ENCODE data around the gene TPM2. TPM values are rescaled to one million over a fixed set of nuclear protein-coding genes. Genes with fewer than 3 reads are reported as not detected.
A peak's percentile ranks its signal among the peaks of the same experiment; 100 is the strongest.

TPM2 gene
- total and polyA plus RNA-seq, 9 of the 15 experiments (the other 6 are each of a cell fraction or from before 2014, with no cell fraction given), result 0.28 to 16.1 (median 4.5) TPM

DNA sequence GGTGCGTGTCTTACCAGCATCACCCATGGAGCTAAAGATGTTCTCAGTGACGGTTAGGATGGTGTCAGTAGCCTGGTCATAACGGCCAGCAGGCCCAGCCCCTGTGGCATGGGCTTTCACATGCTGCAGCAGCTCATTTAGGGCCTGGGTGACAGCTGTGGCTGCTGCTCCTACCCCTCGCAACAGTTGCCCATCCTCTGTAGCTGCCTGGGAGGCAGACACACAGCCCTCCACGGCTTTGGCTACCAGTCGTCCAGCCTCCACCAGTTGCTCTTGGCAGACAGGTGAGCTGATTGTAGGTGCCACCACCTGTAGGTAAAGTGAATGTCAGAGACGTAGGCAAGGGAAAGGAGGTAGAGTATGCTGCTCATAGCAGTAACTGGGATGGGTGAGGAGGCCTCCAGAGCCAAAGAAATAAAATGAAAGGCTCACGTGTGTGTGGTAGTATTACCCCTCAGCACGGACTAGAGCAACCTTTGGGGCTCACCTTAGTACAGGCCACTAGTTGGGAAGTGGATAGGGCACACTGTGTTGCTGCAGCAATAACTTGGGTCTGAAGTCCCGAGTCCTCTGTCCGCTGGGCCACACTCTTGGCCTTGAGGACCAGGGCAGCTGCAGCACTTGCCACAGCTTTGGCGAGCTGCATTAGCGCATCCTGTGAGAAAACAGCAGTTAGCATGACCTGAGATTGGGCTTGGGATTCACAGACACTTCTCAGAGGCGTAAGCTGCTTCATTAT, 27.6 kb upstream of the TPM2 start:
- TF ChIP-seq RBFOX2 (IDR thresholded peaks at IDR 0.05; ENCODE audit: low read depth, low read length) (0 out of 2 replicates have a peak, but pooled peaks have one; percentile 26), CEBPG (CRISPR knock-in tag; IDR thresholded peaks at IDR 0.05) (no peak), CEBPG (tag; conservative IDR thresholded peaks at IDR 0.05 in 1 of 2, IDR thresholded peaks at IDR 0.05 in 1 of 2) (no peak)
- POLR2A ChIA-PET, result interaction anchor here (0.6 to 2.8 kb wide), 9 partner anchors 10 to 119 kb away, joined by 3 to 18 read pairs (median 3); partner anchors contain the start of gene TLN1
- 86% methylated on average over 9 of the region's 14 CpGs for WGBS (ENCODE audit: insufficient coverage, low coverage, missing lambda C conversion rate)
- intact Hi-C loops (cut with micrococcal nuclease), result no loop called here
- Histone ChIP-seq H3K9me3 (replicated peaks; ENCODE audit: control insufficient read depth, insufficient read depth, low read depth, low read length) (no peaks in the 10 kb centered on the region), H3K9ac (ENCODE audit: insufficient read depth in 1 of 2, low read depth in 2 of 2, low read length in 2 of 2) (no peak overlapping the region), H3K4me1 (replicated peaks in 1 of 2; ENCODE audit: control insufficient read depth in 2 of 2, insufficient read depth in 2 of 2, low read length in 2 of 2) (no peaks in the 10 kb centered on the region), H3K4me3 (no peak overlapping the region), H3K27me3 (ENCODE audit: control insufficient read depth in 2 of 2, insufficient read depth in 2 of 2, low read length in 2 of 2) (no peaks in the 10 kb centered on the region), H3K9me1 (ENCODE audit: control insufficient read depth, insufficient read depth, low read length) (no peaks in the 10 kb centered on the region), H3K36me3 (ENCODE audit: control insufficient read depth, insufficient read depth, low read length) (peaks cover 98% of the 10 kb centered on the region), H3K27ac (ENCODE audit: extremely low read depth, low read depth, low read length) (no peak overlapping the region), H2AFZ (ENCODE audit: low read depth, low read length) (no peak overlapping the region), H4K20me1 (replicated peaks; ENCODE audit: control insufficient read depth, insufficient read depth, low read length) (no peaks in the 10 kb centered on the region), H3K79me2 (ENCODE audit: control insufficient read depth, insufficient read depth, low read length) (no peaks in the 10 kb centered on the region), H3K4me2 (ENCODE audit: insufficient read depth, low read length) (no peak overlapping the region)
- BruUV-seq (replicated peaks), result no TSS peak
- FAIRE-seq (no peak), ATAC-seq (no peak), DNase-seq (ENCODE audit: extremely low read depth in 1 of 4, low spot score in 3 of 4) (no peak)
- in situ Hi-C loops (cut with MboI), result no loop called here
- CTCF ChIA-PET (ENCODE audit: low intra/inter-chr PET ratio), result no interaction called here

DNA sequence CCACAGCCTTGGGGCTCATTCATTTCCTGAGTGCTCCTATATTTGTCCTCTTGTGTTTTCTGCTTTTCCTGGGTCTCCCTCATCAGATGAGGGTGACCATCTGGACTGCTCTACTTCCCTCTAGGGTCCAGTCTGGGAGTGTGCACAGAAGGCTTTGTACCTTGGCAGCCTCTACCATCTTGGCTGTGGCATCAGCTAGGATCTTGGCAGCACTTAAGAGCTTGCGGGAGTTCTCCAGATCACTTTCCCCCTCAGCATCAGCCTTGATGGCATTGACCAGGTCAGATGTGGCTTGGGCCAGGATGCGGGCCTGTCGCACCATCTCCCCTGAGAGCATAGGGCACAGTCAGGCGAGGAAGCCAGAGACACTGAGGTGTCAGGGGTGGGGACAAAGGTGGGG, 26.5 kb upstream of the TPM2 start:
- no TSS peak for BruUV-seq (replicated peaks)
- H3K9ac ChIP-seq (ENCODE audit: insufficient read depth in 1 of 2, low read depth in 2 of 2, low read length in 2 of 2), result peak overlapping the region in 1 of 2 experiments; percentile 35; a peak in 1 of 4 replicates
- in situ Hi-C loops (cut with MboI), result no loop called here
- intact Hi-C loops (cut with micrococcal nuclease), result no loop called here
- no peak overlapping the region for H2AFZ ChIP-seq (ENCODE audit: low read depth, low read length)
- no peak overlapping the region for H3K4me3 ChIP-seq
- H3K9me3 ChIP-seq (replicated peaks; ENCODE audit: control insufficient read depth, insufficient read depth, low read depth, low read length), result no peaks in the 10 kb centered on the region
- TF ChIP-seq ZNF143 (CRISPR knock-in tag; IDR thresholded peaks at IDR 0.05) (no peak), SUPT5H (IDR thresholded peaks at IDR 0.05) (0 out of 2 replicates have a peak, but pooled peaks have one; percentile 33), POLR2B (IDR thresholded peaks at IDR 0.05; ENCODE audit: low read depth, partially characterized antibody) (peak; percentile 24)
- ATAC-seq (peak; percentile 35; the same call in 1 of the 3 replicates), FAIRE-seq (no peak), DNase-seq (ENCODE audit: extremely low read depth in 1 of 4, low spot score in 3 of 4) (no peak)
- H3K9me1 ChIP-seq (ENCODE audit: control insufficient read depth, insufficient read depth, low read length), result no peaks in the 10 kb centered on the region
- no peaks in the 10 kb centered on the region for H3K79me2 ChIP-seq (ENCODE audit: control insufficient read depth, insufficient read depth, low read length)
- H3K4me2 ChIP-seq (ENCODE audit: insufficient read depth, low read length), result no peak overlapping the region
- no peaks in the 10 kb centered on the region for H3K4me1 ChIP-seq (replicated peaks in 1 of 2; ENCODE audit: control insufficient read depth in 2 of 2, insufficient read depth in 2 of 2, low read length in 2 of 2)
- POLR2A ChIA-PET, result interaction anchor here (1.2 to 1.3 kb wide), 3 partner anchors 15 to 120 kb away, joined by 3 to 5 read pairs (median 3); partner anchors contain the start of gene TLN1
- H3K27ac ChIP-seq (ENCODE audit: extremely low read depth, low read depth, low read length), result no peak overlapping the region
- WGBS (ENCODE audit: insufficient coverage, low coverage, missing lambda C conversion rate), result 100% methylated on average over 4 of the region's 4 CpGs
- H3K27me3 ChIP-seq (ENCODE audit: control insufficient read depth in 2 of 2, insufficient read depth in 2 of 2, low read length in 2 of 2), result no peaks in the 10 kb centered on the region
- CTCF ChIA-PET (ENCODE audit: low intra/inter-chr PET ratio), result no interaction called here
- peaks cover 96% of the 10 kb centered on the region; the same call in 2 of the 3 replicates for H3K36me3 ChIP-seq (ENCODE audit: control insufficient read depth, insufficient read depth, low read length)
- no peaks in the 10 kb centered on the region for H4K20me1 ChIP-seq (replicated peaks; ENCODE audit: control insufficient read depth, insufficient read depth, low read length)
